GM13977 (cell line): Measurements from ENCODE around the gene PRAMEF1.

Source experiments
- DNase-seq: peaks from one replicate; pipeline ENCODE4 v3.0.0; 2012; ENCODE audit warnings: low spot score
- CTCF ChIP-seq: IDR thresholded peaks from 2 replicates; pipeline ENCODE4 v1.5.1; 2012; ENCODE audit warnings: mild to moderate bottlenecking, control low read depth; ENCODE audit not compliant: insufficient read depth; ENCODE audit errors: extremely low read depth, missing control alignments
- in situ Hi-C: fragments of 300-500 bp; cut with MboI; formaldehyde crosslinking; loops from one replicate; pipeline ENCODE4 v1.12.0; 2022; ENCODE audit warnings: low sequenced_read_pairs, low pct_unique_long_range_greater_than_20kb, mixed read lengths, inconsistent platforms; ENCODE audit not compliant: unreplicated experiment

Gene PRAMEF1

GRCh38 chr1:12763479-12763878 is 27.7 kb upstream of the PRAMEF1 start:
- no peak for DNase-seq
- in situ Hi-C loops = no loop called here
- no peak for TF ChIP-seq CTCF

DNA sequence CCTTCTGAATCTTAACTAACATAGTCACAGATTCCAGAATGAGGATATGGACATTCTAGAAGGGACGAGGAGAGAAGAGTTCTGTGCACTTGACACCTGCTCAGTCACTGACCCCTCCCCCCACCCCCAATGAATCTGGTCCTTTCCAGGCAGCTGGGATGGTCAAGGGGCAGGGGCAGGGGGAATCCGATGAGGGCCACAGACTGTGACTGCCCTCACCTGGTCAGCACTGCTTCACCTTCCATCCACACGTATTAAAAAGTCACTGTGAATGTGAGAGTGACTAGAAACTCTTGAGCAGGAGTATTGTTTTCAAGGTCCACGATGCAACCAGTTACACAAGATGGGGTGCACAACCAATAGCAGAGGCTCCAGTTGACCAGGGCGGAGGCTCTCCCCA is 27.2 kb upstream of the PRAMEF1 start:
- TF ChIP-seq CTCF = no peak
- in situ Hi-C loops = no loop called here
- DNase-seq = no peak

- in situ Hi-C loops = no loop called here
- DNase-seq = no peak
- no peak for TF ChIP-seq CTCF
Observed at GRCh38 chr1:12769031-12769430, 22.2 kb upstream of the PRAMEF1 start.

DNA sequence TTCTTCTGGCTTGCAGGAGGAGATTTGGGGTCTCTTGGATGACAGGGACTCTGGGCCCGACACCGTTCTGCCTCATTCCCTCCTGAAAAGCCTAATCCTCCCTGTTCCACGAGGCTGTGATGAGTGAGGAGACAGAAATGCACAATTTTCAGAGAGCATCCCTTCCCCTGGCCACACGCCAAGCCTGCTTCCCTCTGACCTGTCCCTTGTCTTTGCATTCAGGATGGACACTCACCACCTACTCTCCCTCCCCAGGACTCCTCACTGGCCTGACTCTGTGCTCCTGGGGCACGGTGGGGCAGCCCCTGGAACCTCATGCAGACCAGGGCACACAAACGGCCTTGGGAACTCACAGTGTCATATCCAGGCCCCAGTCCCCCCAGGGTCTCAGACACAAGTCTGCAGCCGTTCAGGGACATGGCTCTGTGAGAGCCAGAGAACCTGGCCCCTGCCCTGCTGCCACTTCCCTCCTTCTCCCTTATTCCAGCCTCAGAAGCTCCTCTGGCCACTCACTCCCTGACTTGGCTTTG is 21.2 kb upstream of the PRAMEF1 start:
- DNase-seq = no peak
- TF ChIP-seq CTCF = no peak
- in situ Hi-C loops = no loop called here

- no peak for TF ChIP-seq CTCF
- no peak for DNase-seq
- in situ Hi-C loops = no loop called here
Observed at GRCh38 chr1:12770620-12771019, 20.6 kb upstream of the PRAMEF1 start.

DNA sequence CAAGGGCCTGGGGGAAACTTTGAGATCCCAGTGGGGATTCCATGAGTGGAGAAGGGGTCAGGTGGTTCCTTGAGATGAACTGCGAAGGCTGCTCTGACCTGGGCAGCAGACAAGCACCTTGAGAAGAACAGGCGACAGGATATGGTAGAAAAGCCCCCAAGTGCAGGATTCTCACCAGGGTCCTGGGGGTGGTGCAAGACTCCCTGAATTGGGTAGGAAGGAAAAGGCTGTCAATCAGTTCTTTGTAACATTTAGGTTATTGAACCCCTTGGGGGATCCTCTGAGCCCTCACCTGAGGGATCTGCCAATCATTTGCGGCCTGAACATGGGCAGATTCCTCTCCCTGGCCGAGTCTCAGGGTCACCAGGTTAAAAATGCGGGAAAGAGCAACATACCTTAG is 20.0 kb upstream of the PRAMEF1 start:
- in situ Hi-C loops = no loop called here
- TF ChIP-seq CTCF = no peak
- no peak for DNase-seq

DNA sequence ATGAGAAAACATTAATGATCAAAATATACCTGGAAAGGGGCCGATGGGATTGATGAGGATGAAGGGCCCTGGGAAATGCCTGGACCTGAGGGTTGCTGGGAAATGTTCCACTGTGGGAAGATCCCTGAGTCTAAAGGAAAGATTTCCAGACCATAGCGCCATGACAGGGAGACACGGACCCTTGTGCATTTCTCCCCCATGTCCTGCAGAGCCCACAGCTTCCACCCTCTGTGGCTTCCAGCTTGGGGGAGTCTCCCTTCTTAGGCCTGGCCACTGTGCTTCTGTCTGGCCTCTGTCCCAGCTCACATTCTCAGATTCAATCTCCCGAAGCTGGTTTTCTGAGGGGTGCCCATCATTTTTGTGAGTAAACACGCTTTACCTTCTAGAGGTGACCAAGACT is 18.7 kb upstream of the PRAMEF1 start:
- no peak for TF ChIP-seq CTCF
- in situ Hi-C loops = no loop called here

More for the DNA sequence above, 18.7 kb upstream of the PRAMEF1 start:
- DNase-seq = no peak
